K562 (cell line): ENCODE results near the gene ACE. TPM values are rescaled to one million over a fixed set of nuclear protein-coding genes. Genes with fewer than 3 reads are reported as not detected.

Experiments
- ATAC-seq: fragments of 200-7000 bp; cut with Tn5 transposase; 3 replicates; pipeline ENCODE4 v1.9.1; 2020; ENCODE audit warnings: moderate library complexity
- BruUV-seq: library from RNA; stranded (reverse); fragments of 400-500 nt; replicated peaks from 2 replicates; lab custom pipeline; 2021; lab: Mats Ljungman, UMichigan
- CTCF ChIA-PET: fragments of 300-600 bp; formaldehyde crosslinking; extraction: SDS; loops from one replicate; lab custom pipeline; 2021; ENCODE audit warnings: low intra/inter-chr PET ratio; lab: Yijun Ruan, JAX
- POLR2A ChIA-PET: fragments of 300-600, 350-650 bp; sonication (Branson Sonifier 250); formaldehyde crosslinking; extraction: SDS; loops from one replicate; lab custom pipeline; 2021; ENCODE audit warnings: antibody characterized with exemption, inconsistent platforms; lab: Yijun Ruan, JAX
- DNase-seq, 4 experiments: peaks; one replicate each; pipeline versions ENCODE4 v3.0.0 to v3.0.0-alpha.2; 2011 to 2018; ENCODE audit warnings: low spot score in 3 of 4, mixed read lengths in 3 of 4; ENCODE audit errors: extremely low read depth in 1 of 4
- FAIRE-seq: peaks from 2 replicates; lab custom pipeline; 2011; peaks lifted over from hg19 to GRCh38; lab: Jason Lieb, UNC
- H2AFZ ChIP-seq: 2 replicates; pipeline ENCODE4 v1.6.0; 2011; ENCODE audit warnings: low read depth, low read length, control low read depth, inconsistent platforms
- H3K27ac ChIP-seq: fragments of 200-600 bp; 3 replicates; pipeline ENCODE4 v1.8.0; 2011; ENCODE audit warnings: low read depth, mild to moderate bottlenecking, control low read depth, inconsistent platforms, low read length, moderate library complexity, mixed read lengths; ENCODE audit errors: extremely low read depth
- H3K27me3 ChIP-seq, 2 experiments: fragments of 300-600 bp in 1 of 2; 2 replicates in 1 of 2; 3 replicates in 1 of 2; pipeline versions ENCODE4 v1.6.0 to v1.8.0; 2011; ENCODE audit warnings: inconsistent platforms in 2 of 2, low read length in 2 of 2, mild to moderate bottlenecking in 1 of 2, mixed read lengths in 1 of 2, moderate library complexity in 1 of 2; ENCODE audit not compliant: control insufficient read depth in 2 of 2, insufficient read depth in 2 of 2
- H3K36me3 ChIP-seq: fragments of 300-600 bp; 3 replicates; pipeline ENCODE4 v1.8.0; 2011; ENCODE audit warnings: mild to moderate bottlenecking, low read length, inconsistent platforms; ENCODE audit not compliant: control insufficient read depth, insufficient read depth
- H3K4me1 ChIP-seq, 2 experiments: fragments of 200-600 bp in 1 of 2; replicated peaks in 1 of 2; 2 replicates in 1 of 2; 3 replicates in 1 of 2; pipeline versions ENCODE4 v1.5.1 to v1.8.0; 2011; ENCODE audit warnings: inconsistent platforms in 2 of 2, low read length in 2 of 2, mild to moderate bottlenecking in 1 of 2, mixed read lengths in 1 of 2, moderate library complexity in 1 of 2; ENCODE audit not compliant: control insufficient read depth in 2 of 2, insufficient read depth in 2 of 2
- H3K4me2 ChIP-seq: 2 replicates; pipeline ENCODE4 v1.6.1; 2011; ENCODE audit warnings: low read length, control low read depth, inconsistent platforms, mixed read lengths; ENCODE audit not compliant: insufficient read depth
- H3K4me3 ChIP-seq: fragments of 200-600 bp; sonication (generic), shearing (Covaris generic); 2 replicates; pipeline ENCODE4 v1.5.1; 2016; ENCODE audit warnings: control low read depth, inconsistent platforms
- H3K79me2 ChIP-seq: fragments of 200-600 bp; 3 replicates; pipeline ENCODE4 v1.8.0; 2011; ENCODE audit warnings: low read length, inconsistent platforms; ENCODE audit not compliant: control insufficient read depth, insufficient read depth
- H3K9ac ChIP-seq, 2 experiments: 2 replicates each; pipeline versions ENCODE4 v1.6.0 to v1.6.1; 2011; ENCODE audit warnings: low read depth in 2 of 2, low read length in 2 of 2, control low read depth in 1 of 2, inconsistent platforms in 1 of 2, mild to moderate bottlenecking in 1 of 2, mixed read lengths in 1 of 2; ENCODE audit not compliant: insufficient read depth in 1 of 2
- H3K9me1 ChIP-seq: one replicate; pipeline ENCODE4 v1.6.0; 2011; ENCODE audit warnings: inconsistent platforms, mild to moderate bottlenecking, low read length, moderate library complexity; ENCODE audit not compliant: control insufficient read depth, insufficient read depth
- H3K9me3 ChIP-seq: replicated peaks from 2 replicates; pipeline ENCODE4 v1.5.1; 2011; ENCODE audit warnings: low read depth, low read length, inconsistent platforms; ENCODE audit not compliant: control insufficient read depth, insufficient read depth
- H4K20me1 ChIP-seq: replicated peaks from 2 replicates; pipeline ENCODE4 v1.6.1; 2011; ENCODE audit warnings: low read length, inconsistent platforms, mixed read lengths; ENCODE audit not compliant: control insufficient read depth, insufficient read depth
- ILF3 ChIP-seq: fragments of 450-650 bp; IDR thresholded peaks from 2 replicates; pipeline ENCODE4 v1.6.1; 2018; ENCODE audit warnings: antibody characterized with exemption, mild to moderate bottlenecking, moderate library complexity, borderline replicate concordance
- MEF2A ChIP-seq: IDR thresholded peaks from 2 replicates; pipeline ENCODE4 v1.6.1; 2011; ENCODE audit warnings: low read depth, mild to moderate bottlenecking, low read length, moderate library complexity; ENCODE audit not compliant: control insufficient read depth
- RAD21 ChIP-seq, 2 experiments: fragments of 250-450 bp in 1 of 2; fragments of 450-650 bp in 1 of 2; sonication (Bioruptor Pico) in 1 of 2; formaldehyde crosslinking in 1 of 2; IDR thresholded peaks in 1 of 2; conservative IDR thresholded peaks in 1 of 2; 2 replicates each; pipeline versions ENCODE4 v1.4.0 to v1.8.0; 2020 to 2022; ENCODE audit warnings: mild to moderate bottlenecking in 2 of 2, moderate library complexity in 1 of 2
- TAF15 ChIP-seq: fragments of 200-400 bp; formaldehyde crosslinking; IDR thresholded peaks from 2 replicates; pipeline ENCODE4 v1.6.1; 2017; ENCODE audit warnings: mild to moderate bottlenecking, low read depth, low read length, moderate library complexity
- ZNF133 ChIP-seq: fragments of 250-450 bp; sonication (Bioruptor Pico); IDR thresholded peaks from 2 replicates; pipeline ENCODE4 v1.4.0; 2020; ENCODE audit warnings: mild to moderate bottlenecking
- WGBS: fragments of 100-300 bp; shearing (Covaris generic); methylation state at CpG from one replicate; pipeline ENCODE4 v1.1.6; 2016; ENCODE audit warnings: low coverage, mixed read lengths; ENCODE audit not compliant: insufficient coverage; ENCODE audit errors: missing lambda C conversion rate; 5-methylcytosine and 5-hydroxymethylcytosine counted together
- in situ Hi-C: fragments of 300-500 bp; cut with MboI; formaldehyde crosslinking; loops from 4 replicates; pipeline ENCODE4 v1.15.0; 2018; ENCODE audit warnings: inconsistent platforms, mixed read lengths
- intact Hi-C: fragments of 100-400 bp; cut with micrococcal nuclease; formaldehyde crosslinking; loops from 2 replicates; pipeline ENCODE4 v1.14.2; 2022
- polyA plus RNA-seq, 8 experiments: library from polyadenylated mRNA; depleted of rRNA in 4 of 8; stranded (reverse) in 5 of 8; unstranded in 3 of 8; fragments of >200 nt; fragmentation: Nextera tagmentation in 2 of 8; fragmentation: Illumina TruSeq in 1 of 8; extraction: Ambion mirVana in 2 of 8; extraction: Trizol in 1 of 8; gene quantifications; 2 replicates each; pipeline versions ENCODE4 v1.2.1 to v1.2.3, GENCODE V29; 2011 to 2014; ENCODE audit warnings: inconsistent platforms in 1 of 8, missing spikeins in 1 of 8
- total RNA-seq, 7 experiments: library from RNA; depleted of rRNA in 6 of 7; stranded (reverse); fragments of >200 nt in 6 of 7; fragmentation: Illumina TruSeq in 2 of 7; extraction: Trizol in 2 of 7; gene quantifications; 2 replicates each; pipeline versions ENCODE4 v1.2.1 to v1.2.3, GENCODE V29; 2011 to 2021; ENCODE audit warnings: low replicate concordance in 1 of 7
- TF ChIP-seq, protein P1 (sequence below): fragments of 450-650 bp; conservative IDR thresholded peaks from 2 replicates; pipeline ENCODE4 v1.6.1; 2016; ENCODE audit warnings: missing genetic modification characterization, low read depth, mild to moderate bottlenecking, control low read depth, missing compliant biosample characterization
- TF ChIP-seq, protein P2 (sequence below): fragments of 200-800 bp; sonication (Bioruptor generic); IDR thresholded peaks from 2 replicates; pipeline ENCODE4 v1.6.1; 2016; ENCODE audit warnings: missing genetic modification characterization, missing compliant biosample characterization
- TF ChIP-seq, protein P3 (sequence below): fragments of 450-650 bp; IDR thresholded peaks from 2 replicates; pipeline ENCODE4 v1.6.1; 2018; ENCODE audit not compliant: partially characterized antibody
- TF ChIP-seq, protein P4 (sequence below): fragments of 250-450 bp; sonication (Bioruptor Pico); IDR thresholded peaks from 2 replicates; pipeline ENCODE4 v1.4.0; 2020; ENCODE audit warnings: mild to moderate bottlenecking, moderate library complexity

Gene ACE
- total and polyA plus RNA-seq, 9 of the 15 experiments (the other 6 are each of a cell fraction or from before 2014, with no cell fraction given), result 0.07 to 2.5 (median 0.47) TPM; not detected in 1

DNA sequence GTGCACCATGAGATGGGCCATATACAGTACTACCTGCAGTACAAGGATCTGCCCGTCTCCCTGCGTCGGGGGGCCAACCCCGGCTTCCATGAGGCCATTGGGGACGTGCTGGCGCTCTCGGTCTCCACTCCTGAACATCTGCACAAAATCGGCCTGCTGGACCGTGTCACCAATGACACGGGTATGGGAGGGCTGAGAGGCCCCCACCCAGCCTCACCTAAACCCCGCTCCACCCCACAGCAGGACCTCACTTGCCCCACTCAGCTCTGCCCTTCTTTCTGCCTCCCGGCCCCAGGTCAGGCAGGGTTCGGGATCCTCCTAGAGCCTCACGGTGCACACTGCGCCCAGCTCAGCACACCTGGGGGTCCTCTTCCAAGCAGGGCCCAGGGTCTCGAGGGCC, 5.6 kb downstream of the ACE start:
- ChIA-PET POLR2A (interaction anchor here (0.7 kb wide), 1 partner anchor 40 kb away, joined by 3 read pairs; no protein-coding TSS in a partner anchor), CTCF (no interaction called here)
- Histone ChIP-seq H3K9me3 (no peaks in the 10 kb centered on the region), H3K9ac (peak overlapping the region in 1 of 2 experiments; percentile 47; a peak in 2 of 4 replicates), H3K4me1 (peaks cover 3 to 40% of the 10 kb centered on the region in 2 experiments; a peak in 4 of 5 replicates), H2AFZ (no peak overlapping the region), H3K4me2 (no peak overlapping the region), H3K36me3 (no peaks in the 10 kb centered on the region), H3K79me2 (no peaks in the 10 kb centered on the region), H4K20me1 (no peaks in the 10 kb centered on the region), H3K27me3 (peaks cover 0 to 6% of the 10 kb centered on the region in 2 experiments; a peak in 1 of 5 replicates), H3K9me1 (no peaks in the 10 kb centered on the region), H3K4me3 (no peak overlapping the region), H3K27ac (no peak overlapping the region)
- intact Hi-C loops, result loop anchor here (5.0 kb wide), 1 partner anchor 130 kb away; no protein-coding TSS in a partner anchor
- no peak for TF ChIP-seq ILF3
- TF ChIP-seq ZNF133 (CRISPR knock-in tag), result no peak
- TF ChIP-seq, protein P1, sequence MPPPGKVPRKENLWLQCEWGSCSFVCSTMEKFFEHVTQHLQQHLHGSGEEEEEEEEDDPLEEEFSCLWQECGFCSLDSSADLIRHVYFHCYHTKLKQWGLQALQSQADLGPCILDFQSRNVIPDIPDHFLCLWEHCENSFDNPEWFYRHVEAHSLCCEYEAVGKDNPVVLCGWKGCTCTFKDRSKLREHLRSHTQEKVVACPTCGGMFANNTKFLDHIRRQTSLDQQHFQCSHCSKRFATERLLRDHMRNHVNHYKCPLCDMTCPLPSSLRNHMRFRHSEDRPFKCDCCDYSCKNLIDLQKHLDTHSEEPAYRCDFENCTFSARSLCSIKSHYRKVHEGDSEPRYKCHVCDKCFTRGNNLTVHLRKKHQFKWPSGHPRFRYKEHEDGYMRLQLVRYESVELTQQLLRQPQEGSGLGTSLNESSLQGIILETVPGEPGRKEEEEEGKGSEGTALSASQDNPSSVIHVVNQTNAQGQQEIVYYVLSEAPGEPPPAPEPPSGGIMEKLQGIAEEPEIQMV (tag), result no peak
- TF ChIP-seq, protein P2, sequence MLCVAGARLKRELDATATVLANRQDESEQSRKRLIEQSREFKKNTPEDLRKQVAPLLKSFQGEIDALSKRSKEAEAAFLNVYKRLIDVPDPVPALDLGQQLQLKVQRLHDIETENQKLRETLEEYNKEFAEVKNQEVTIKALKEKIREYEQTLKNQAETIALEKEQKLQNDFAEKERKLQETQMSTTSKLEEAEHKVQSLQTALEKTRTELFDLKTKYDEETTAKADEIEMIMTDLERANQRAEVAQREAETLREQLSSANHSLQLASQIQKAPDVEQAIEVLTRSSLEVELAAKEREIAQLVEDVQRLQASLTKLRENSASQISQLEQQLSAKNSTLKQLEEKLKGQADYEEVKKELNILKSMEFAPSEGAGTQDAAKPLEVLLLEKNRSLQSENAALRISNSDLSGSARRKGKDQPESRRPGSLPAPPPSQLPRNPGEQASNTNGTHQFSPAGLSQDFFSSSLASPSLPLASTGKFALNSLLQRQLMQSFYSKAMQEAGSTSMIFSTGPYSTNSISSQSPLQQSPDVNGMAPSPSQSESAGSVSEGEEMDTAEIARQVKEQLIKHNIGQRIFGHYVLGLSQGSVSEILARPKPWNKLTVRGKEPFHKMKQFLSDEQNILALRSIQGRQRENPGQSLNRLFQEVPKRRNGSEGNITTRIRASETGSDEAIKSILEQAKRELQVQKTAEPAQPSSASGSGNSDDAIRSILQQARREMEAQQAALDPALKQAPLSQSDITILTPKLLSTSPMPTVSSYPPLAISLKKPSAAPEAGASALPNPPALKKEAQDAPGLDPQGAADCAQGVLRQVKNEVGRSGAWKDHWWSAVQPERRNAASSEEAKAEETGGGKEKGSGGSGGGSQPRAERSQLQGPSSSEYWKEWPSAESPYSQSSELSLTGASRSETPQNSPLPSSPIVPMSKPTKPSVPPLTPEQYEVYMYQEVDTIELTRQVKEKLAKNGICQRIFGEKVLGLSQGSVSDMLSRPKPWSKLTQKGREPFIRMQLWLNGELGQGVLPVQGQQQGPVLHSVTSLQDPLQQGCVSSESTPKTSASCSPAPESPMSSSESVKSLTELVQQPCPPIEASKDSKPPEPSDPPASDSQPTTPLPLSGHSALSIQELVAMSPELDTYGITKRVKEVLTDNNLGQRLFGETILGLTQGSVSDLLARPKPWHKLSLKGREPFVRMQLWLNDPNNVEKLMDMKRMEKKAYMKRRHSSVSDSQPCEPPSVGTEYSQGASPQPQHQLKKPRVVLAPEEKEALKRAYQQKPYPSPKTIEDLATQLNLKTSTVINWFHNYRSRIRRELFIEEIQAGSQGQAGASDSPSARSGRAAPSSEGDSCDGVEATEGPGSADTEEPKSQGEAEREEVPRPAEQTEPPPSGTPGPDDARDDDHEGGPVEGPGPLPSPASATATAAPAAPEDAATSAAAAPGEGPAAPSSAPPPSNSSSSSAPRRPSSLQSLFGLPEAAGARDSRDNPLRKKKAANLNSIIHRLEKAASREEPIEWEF (CRISPR knock-in tag), result no peak
- no peak for TF ChIP-seq TAF15
- no peak for TF ChIP-seq MEF2A
- TF ChIP-seq RAD21 (CRISPR knock-in tag; conservative IDR thresholded peaks at IDR 0.05 in 1 of 2, IDR thresholded peaks at IDR 0.05 in 1 of 2), result no peak
- TF ChIP-seq, protein P3, sequence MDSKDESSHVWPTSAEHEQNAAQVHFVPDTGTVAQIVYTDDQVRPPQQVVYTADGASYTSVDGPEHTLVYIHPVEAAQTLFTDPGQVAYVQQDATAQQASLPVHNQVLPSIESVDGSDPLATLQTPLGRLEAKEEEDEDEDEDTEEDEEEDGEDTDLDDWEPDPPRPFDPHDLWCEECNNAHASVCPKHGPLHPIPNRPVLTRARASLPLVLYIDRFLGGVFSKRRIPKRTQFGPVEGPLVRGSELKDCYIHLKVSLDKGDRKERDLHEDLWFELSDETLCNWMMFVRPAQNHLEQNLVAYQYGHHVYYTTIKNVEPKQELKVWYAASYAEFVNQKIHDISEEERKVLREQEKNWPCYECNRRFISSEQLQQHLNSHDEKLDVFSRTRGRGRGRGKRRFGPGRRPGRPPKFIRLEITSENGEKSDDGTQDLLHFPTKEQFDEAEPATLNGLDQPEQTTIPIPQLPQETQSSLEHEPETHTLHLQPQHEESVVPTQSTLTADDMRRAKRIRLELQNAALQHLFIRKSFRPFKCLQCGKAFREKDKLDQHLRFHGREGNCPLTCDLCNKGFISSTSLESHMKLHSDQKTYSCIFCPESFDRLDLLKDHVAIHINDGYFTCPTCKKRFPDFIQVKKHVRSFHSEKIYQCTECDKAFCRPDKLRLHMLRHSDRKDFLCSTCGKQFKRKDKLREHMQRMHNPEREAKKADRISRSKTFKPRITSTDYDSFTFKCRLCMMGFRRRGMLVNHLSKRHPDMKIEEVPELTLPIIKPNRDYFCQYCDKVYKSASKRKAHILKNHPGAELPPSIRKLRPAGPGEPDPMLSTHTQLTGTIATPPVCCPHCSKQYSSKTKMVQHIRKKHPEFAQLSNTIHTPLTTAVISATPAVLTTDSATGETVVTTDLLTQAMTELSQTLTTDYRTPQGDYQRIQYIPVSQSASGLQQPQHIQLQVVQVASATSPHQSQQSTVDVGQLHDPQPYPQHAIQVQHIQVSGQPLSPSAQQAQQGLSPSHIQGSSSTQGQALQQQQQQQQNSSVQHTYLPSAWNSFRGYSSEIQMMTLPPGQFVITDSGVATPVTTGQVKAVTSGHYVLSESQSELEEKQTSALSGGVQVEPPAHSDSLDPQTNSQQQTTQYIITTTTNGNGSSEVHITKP, result no peak
- TF ChIP-seq, protein P4, sequence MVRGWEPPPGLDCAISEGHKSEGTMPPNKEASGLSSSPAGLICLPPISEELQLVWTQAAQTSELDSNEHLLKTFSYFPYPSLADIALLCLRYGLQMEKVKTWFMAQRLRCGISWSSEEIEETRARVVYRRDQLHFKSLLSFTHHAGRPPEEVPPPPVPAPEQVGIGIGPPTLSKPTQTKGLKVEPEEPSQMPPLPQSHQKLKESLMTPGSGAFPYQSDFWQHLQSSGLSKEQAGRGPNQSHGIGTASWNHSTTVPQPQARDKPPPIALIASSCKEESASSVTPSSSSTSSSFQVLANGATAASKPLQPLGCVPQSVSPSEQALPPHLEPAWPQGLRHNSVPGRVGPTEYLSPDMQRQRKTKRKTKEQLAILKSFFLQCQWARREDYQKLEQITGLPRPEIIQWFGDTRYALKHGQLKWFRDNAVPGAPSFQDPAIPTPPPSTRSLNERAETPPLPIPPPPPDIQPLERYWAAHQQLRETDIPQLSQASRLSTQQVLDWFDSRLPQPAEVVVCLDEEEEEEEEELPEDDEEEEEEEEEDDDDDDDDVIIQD (CRISPR knock-in tag), result no peak
- in situ Hi-C loops, result no loop called here
- DNase-seq (no peak), ATAC-seq (no peak), FAIRE-seq (no peak)
- WGBS, result 49% methylated on average over 16 of the region's 16 CpGs
- BruUV-seq, result no TSS peak
